Sigmoid colon (tissue), 7 donors: Measurements from ENCODE around the gene FBLN2. TPM values are rescaled to one million over a fixed set of nuclear protein-coding genes. Genes with fewer than 3 reads are reported as not detected.

Experiments
- DNase-seq: peaks from one replicate; pipeline ENCODE4 v3.0.0-alpha.2; 2019
- H3K27ac ChIP-seq, 4 donors: fragments of 200-600 bp; sonication (generic); one replicate each; pipeline ENCODE4 v1.5.1; 2016 to 2019; ENCODE audit warnings: mild to moderate bottlenecking in 1 of 4
- H3K27me3 ChIP-seq, 3 donors: fragments of 200-600 bp; sonication (generic); one replicate each; pipeline ENCODE4 v1.5.1; 2019; ENCODE audit warnings: mild to moderate bottlenecking in 1 of 3
- H3K36me3 ChIP-seq, 4 donors: fragments of 200-600 bp; sonication (generic); one replicate each; pipeline ENCODE4 v1.5.1; 2016 to 2019
- H3K4me1 ChIP-seq, 4 donors: fragments of 200-600 bp; sonication (generic); one replicate each; pipeline ENCODE4 v1.5.1; 2017 to 2019
- H3K4me3 ChIP-seq, 4 donors: fragments of 200-600 bp; sonication (generic); one replicate each; pipeline ENCODE4 v1.5.1; 2017 to 2019; ENCODE audit warnings: mild to moderate bottlenecking in 2 of 4, moderate library complexity in 1 of 4
- H3K9me3 ChIP-seq, 4 donors: fragments of 200-600 bp in 3 of 4; sonication (generic) in 3 of 4; one replicate each; pipeline versions ENCODE4 v1.5.1 to v1.6.1; 2013 to 2019
- EP300 ChIP-seq, 4 donors: sonication (generic); formaldehyde crosslinking; IDR thresholded peaks; one replicate each; pipeline ENCODE4 v1.6.1; 2017; ENCODE audit warnings: antibody characterized with exemption in 4 of 4
- POLR2A ChIP-seq, 2 donors: fragments of 450-650 bp; IDR thresholded peaks; one replicate each; pipeline ENCODE4 v1.6.1; 2016; ENCODE audit warnings: antibody characterized with exemption in 2 of 2, mild to moderate bottlenecking in 2 of 2, moderate library complexity in 2 of 2
- POLR2AphosphoS5 ChIP-seq, 4 donors: sonication (generic); formaldehyde crosslinking; IDR thresholded peaks; one replicate each; pipeline ENCODE4 v1.6.1; 2017; ENCODE audit warnings: antibody characterized with exemption in 4 of 4
- WGBS, 2 donors: extraction: QIAGEN DNeasy Blood & Tissue Kit; methylation state at CpG; one replicate each; pipeline ENCODE4 v1.1.7; 2013; 5-methylcytosine and 5-hydroxymethylcytosine counted together
- intact Hi-C: fragments of 100-400 bp; cut with DNase I; formaldehyde crosslinking; loops from one replicate; pipeline ENCODE4 v1.15.1; 2023
- polyA plus RNA-seq, 3 donors: library from polyadenylated mRNA; stranded (reverse); fragments of 200-250 nt; gene quantifications; one replicate each; pipeline ENCODE4 v1.2.3, GENCODE V29; 2013
- total RNA-seq, 4 donors: library from RNA; depleted of rRNA; stranded (reverse); fragments of >200 nt; gene quantifications; one replicate each; pipeline ENCODE4 v1.1.0, GENCODE V29; 2016
- TF ChIP-seq, protein P1 (sequence below), 4 experiments: fragments of 450-650 bp in 3 of 4; fragments of 200-600 bp in 1 of 4; IDR thresholded peaks; one replicate each; pipeline ENCODE4 v1.5.1; 2016 to 2019; ENCODE audit warnings: antibody characterized with exemption in 4 of 4, mild to moderate bottlenecking in 3 of 4, moderate library complexity in 2 of 4
- donor health status: healthy with polysubstance abuse.
- donor health status: Bipolar disorder and iron deficiency.
- donor health status: healthy.

The FBLN2 gene
- total and polyA plus RNA-seq, 7 donors, result 1.2 to 134 (median 18.7) TPM

DNA sequence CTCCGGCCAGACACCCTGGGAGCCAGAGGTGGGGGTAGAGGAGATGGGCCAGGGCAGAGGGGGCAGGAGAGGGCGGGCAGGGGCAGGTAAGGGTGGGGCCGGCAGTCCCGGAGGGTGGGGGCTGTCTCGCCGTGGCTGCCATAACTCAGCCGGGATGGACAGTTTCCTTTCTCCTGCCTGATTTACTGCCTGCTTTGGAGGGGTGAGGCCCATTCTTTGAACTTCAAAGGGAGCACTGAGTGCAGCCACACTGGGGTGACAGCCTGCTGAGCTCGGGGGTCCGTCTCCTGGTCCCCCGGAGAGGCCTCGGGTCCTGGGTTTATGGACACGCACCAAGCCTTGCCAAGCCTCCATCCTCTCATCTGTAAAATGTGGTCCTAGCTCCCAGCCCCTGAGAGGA is 135.4 kb downstream of the FBLN2 start:
- Histone ChIP-seq H3K4me1 (no peaks in the 10 kb centered on the region), H3K4me3 (no peak overlapping the region), H3K27ac (no peak overlapping the region), H3K27me3 (peaks cover 0 to 12% (median 6%) of the 10 kb centered on the region in 3 donors), H3K9me3 (no peaks in the 10 kb centered on the region), H3K36me3 (no peaks in the 10 kb centered on the region)
- no peak for DNase-seq
- WGBS, 2 donors, result 27 to 51% methylated on average over 12 of the region's 12 CpGs
- intact Hi-C loops, result no loop called here
- no peak for TF ChIP-seq POLR2AphosphoS5 (IDR thresholded peaks at IDR 0.05)
- TF ChIP-seq EP300 (IDR thresholded peaks at IDR 0.05), result no peak
- TF ChIP-seq, protein P1, sequence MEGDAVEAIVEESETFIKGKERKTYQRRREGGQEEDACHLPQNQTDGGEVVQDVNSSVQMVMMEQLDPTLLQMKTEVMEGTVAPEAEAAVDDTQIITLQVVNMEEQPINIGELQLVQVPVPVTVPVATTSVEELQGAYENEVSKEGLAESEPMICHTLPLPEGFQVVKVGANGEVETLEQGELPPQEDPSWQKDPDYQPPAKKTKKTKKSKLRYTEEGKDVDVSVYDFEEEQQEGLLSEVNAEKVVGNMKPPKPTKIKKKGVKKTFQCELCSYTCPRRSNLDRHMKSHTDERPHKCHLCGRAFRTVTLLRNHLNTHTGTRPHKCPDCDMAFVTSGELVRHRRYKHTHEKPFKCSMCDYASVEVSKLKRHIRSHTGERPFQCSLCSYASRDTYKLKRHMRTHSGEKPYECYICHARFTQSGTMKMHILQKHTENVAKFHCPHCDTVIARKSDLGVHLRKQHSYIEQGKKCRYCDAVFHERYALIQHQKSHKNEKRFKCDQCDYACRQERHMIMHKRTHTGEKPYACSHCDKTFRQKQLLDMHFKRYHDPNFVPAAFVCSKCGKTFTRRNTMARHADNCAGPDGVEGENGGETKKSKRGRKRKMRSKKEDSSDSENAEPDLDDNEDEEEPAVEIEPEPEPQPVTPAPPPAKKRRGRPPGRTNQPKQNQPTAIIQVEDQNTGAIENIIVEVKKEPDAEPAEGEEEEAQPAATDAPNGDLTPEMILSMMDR (IDR thresholded peaks at IDR 0.05), result no peak
- no peak for TF ChIP-seq POLR2A (IDR thresholded peaks at IDR 0.05)

DNA sequence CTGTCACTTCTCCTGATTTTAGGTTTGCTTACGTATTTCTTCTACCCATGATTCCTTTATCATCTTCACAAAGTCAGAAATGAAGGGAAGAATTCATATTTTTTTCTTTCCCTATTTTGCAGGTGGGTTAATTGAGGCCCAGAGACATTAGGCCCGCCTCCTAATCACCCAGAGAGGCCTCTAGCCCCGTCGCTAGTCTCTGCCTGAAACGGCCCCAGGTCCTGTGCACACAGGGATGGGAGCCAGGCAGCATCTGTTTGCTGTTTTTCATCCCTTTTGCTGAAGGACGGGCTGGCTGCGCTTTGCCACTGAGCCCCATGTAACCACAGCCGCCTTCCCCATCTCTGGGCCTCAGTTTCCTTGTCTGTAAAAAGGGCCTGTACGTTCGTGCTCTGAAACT is 135.9 kb downstream of the FBLN2 start:
- DNase-seq, result no peak
- Histone ChIP-seq H3K4me1 (no peaks in the 10 kb centered on the region), H3K4me3 (no peak overlapping the region), H3K9me3 (no peaks in the 10 kb centered on the region), H3K27me3 (peaks cover 0 to 12% (median 6%) of the 10 kb centered on the region in 3 donors), H3K27ac (no peak overlapping the region), H3K36me3 (no peaks in the 10 kb centered on the region)
- TF ChIP-seq, protein P1 (IDR thresholded peaks at IDR 0.05), result no peak
- TF ChIP-seq EP300 (IDR thresholded peaks at IDR 0.05) (no peak), POLR2AphosphoS5 (IDR thresholded peaks at IDR 0.05) (no peak), POLR2A (IDR thresholded peaks at IDR 0.05) (no peak)
- 44 to 68% methylated on average over 10 of the region's 10 CpGs for WGBS, 2 donors
- intact Hi-C loops, result no loop called here

DNA sequence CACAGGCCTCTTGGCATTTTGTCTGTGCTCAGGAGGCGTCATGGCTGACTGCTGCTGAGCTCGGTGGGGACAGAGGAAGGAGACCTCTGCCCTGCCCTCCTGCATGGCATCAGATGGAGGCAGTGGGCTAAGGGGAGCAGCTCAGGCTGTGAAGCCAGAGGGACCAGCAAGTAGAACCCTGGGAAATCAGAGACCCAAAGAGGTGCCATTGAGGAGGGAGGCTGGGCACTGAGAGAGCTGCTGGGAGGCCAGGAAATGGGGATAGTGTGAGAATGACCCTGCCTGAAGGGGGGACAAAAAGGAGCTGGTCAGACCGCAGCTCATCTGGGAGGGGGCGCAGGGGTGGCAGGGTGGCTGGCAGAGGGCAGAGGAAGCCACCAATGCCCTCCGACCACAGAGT is 136.8 kb downstream of the FBLN2 start:
- 79 to 86% methylated on average over 5 of the region's 5 CpGs for WGBS, 2 donors
- no peak for DNase-seq
- intact Hi-C loops, result no loop called here
- Histone ChIP-seq H3K36me3 (no peaks in the 10 kb centered on the region), H3K27ac (no peak overlapping the region), H3K4me3 (no peak overlapping the region), H3K4me1 (no peaks in the 10 kb centered on the region), H3K9me3 (no peaks in the 10 kb centered on the region), H3K27me3 (peaks cover 0 to 11% (median 6%) of the 10 kb centered on the region in 3 donors)
- TF ChIP-seq EP300 (IDR thresholded peaks at IDR 0.05) (no peak), POLR2A (IDR thresholded peaks at IDR 0.05) (no peak), POLR2AphosphoS5 (IDR thresholded peaks at IDR 0.05) (no peak)
- TF ChIP-seq, protein P1 (IDR thresholded peaks at IDR 0.05), result no peak

DNA sequence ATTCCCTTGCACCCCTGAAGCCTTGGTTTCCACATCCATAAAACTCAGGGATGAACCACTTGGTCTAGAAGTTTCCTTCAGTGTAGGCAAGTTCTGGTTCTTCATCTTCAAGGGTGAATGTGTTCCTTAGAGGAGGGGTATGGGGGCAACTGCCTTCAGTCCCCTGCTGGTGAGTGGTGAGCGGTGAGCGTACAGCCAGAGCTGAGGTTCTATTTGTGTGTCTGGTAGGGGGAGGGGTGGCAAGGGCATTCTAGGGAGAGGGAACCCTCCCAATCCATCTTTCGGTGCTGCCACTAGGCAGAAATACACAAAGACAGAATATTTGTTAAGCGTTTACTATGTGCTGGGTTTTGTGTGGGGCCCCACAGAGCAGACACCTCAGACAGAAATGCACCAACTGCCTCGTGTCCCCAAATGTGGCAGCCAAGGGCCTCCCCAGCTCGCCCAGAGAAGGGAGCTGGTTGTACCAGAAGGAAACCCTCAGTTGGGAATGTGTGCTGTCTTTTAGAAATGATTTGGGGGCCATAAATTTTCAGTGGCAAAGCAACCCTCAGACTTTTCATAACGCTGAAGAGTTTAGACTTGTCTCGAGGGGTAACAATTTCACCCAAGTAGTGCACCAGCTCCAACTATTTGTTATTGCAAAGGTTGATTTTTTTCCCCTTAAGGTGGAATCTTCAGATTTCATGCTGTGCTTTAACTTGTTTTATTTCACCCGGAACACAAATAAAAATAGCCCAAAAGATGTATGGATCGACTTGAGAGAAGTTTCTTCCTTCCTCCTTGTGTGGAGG is 137.6 kb downstream of the FBLN2 start:
- no peaks in the 10 kb centered on the region for H3K36me3 ChIP-seq
- no peak for TF ChIP-seq EP300 (IDR thresholded peaks at IDR 0.05)
- no peaks in the 10 kb centered on the region for H3K4me1 ChIP-seq
- no peak for DNase-seq
- H3K4me3 ChIP-seq, result no peak overlapping the region
- WGBS, 2 donors, result 60 to 70% methylated on average over 10 of the region's 10 CpGs
- H3K27me3 ChIP-seq, result peaks cover 0 to 6% (median 5%) of the 10 kb centered on the region in 3 donors
- intact Hi-C loops, result no loop called here
- H3K9me3 ChIP-seq, result no peaks in the 10 kb centered on the region
- no peak overlapping the region for H3K27ac ChIP-seq

DNA sequence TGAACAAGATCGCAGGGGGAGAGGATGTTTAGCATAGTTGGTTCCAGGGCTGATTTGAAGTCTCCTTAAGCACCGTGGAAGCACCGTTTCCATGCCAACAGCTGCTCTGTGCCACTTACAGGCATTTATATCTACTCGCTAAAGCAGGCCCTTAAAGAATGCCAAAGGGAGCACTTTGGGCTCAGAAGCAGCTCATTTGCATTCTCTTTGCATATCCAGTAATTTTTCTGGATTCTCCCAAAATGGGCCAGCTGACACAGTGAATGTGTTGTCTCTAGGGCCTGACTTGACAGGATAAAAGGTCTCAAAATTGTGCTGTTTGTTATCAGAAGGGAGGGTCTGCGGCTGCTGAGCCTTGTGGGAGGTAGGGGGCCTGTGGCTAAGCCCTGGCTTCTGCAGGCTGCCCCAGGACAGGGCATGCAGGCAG is 138.6 kb downstream of the FBLN2 start:
- 41 to 51% methylated on average over 5 of the region's 5 CpGs for WGBS, 2 donors
- Histone ChIP-seq H3K27me3 (peaks cover 0 to 6% (median 5%) of the 10 kb centered on the region in 3 donors), H3K9me3 (peaks cover 0 to 4% (median 0%) of the 10 kb centered on the region in 4 donors), H3K4me1 (no peaks in the 10 kb centered on the region), H3K4me3 (no peak overlapping the region), H3K27ac (no peak overlapping the region), H3K36me3 (no peaks in the 10 kb centered on the region)
- no peak for DNase-seq
- TF ChIP-seq, protein P1 (IDR thresholded peaks at IDR 0.05), result no peak
- no peak for TF ChIP-seq POLR2A (IDR thresholded peaks at IDR 0.05)
- intact Hi-C loops, result no loop called here

Other genes with a start within 250 kb of the FBLN2 start
- gene NUP210, start 128.8 kb upstream of the FBLN2 start, total RNA-seq, result 1 to 10 TPM; 1.4 to 6.1 (median 3.1) TPM
- gene NUP210, start 128.8 kb upstream of the FBLN2 start, polyA plus RNA-seq, result 10 to 100 TPM in 1 of 3 donors, 1 to 10 TPM in 1, under 1 TPM in 1; under 0.01 to 26.4 (median 2.1) TPM
- 10 to 100 TPM; 15.5 to 17.2 (median 16.7) TPM for gene HDAC11, start 68.8 kb upstream of the FBLN2 start, total RNA-seq
- 10 to 100 TPM; 20.6 to 30.3 (median 22.8) TPM for gene HDAC11, start 68.8 kb upstream of the FBLN2 start, polyA plus RNA-seq